ENCODE results near the gene ADCY3. TPM values are rescaled to one million over a fixed set of nuclear protein-coding genes. Genes with fewer than 3 reads are reported as not detected.

Gene ADCY3
- total RNA-seq, 1 experiment from 2014 or later, result 39.5 TPM

DNA sequence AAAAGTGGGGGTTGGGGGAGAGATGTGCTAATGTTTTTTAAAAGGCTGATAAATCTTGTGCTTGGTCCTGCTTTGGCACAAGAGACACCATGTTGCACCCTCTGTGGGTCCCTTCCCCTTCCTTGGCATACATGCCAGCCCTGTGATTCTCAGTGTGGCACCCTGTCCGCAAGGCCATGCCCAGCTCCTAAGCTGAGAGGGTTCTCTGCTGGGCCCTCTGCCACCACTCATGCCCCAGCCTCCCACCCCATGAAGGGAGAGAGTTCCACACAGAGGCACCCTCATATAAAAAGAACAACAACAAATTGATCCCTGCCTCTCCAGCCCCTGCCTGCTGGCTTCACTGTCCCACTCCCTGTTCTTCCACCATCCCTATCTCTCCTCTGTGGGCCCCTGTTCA, 2.5 kb upstream of the ADCY3 start:
- Histone ChIP-seq H3K23me2 (ENCODE audit: insufficient read length, low read depth, low read length, poor library complexity, severe bottlenecking) (no peaks in the 10 kb centered on the region), H2BK20ac (ENCODE audit: low read depth, low read length, poor library complexity, severe bottlenecking) (no peak overlapping the region), H2AK5ac (ENCODE audit: insufficient read length, low read length) (no peak overlapping the region), H2AFZ (ENCODE audit: low read length) (no peak overlapping the region), H3K79me2 (ENCODE audit: insufficient read depth, low read length) (no peaks in the 10 kb centered on the region), H3K56ac (ENCODE audit: insufficient read length, low read depth, low read length) (no peak overlapping the region), H3K27me3 (ENCODE audit: insufficient read depth, low read length) (no peaks in the 10 kb centered on the region), H2BK5ac (ENCODE audit: insufficient read length, low read length) (no peak overlapping the region), H3K23ac (ENCODE audit: insufficient read length, low read depth, low read length) (no peak overlapping the region), H4K20me1 (ENCODE audit: control insufficient read depth, insufficient read depth, insufficient read length) (no peaks in the 10 kb centered on the region), H3T11ph (ENCODE audit: low read length) (no peak overlapping the region), H3K9me3 (ENCODE audit: control insufficient read depth, low read depth, low read length) (no peaks in the 10 kb centered on the region), H2BK12ac (ENCODE audit: insufficient read length, low read depth, low read length) (no peak overlapping the region), H4K8ac (replicated peaks; ENCODE audit: insufficient read length, low read depth, low read length) (no peak overlapping the region), H4K5ac (ENCODE audit: insufficient read length, low read depth, low read length) (no peak overlapping the region), H3K4me2 (ENCODE audit: insufficient read depth, insufficient read length, low read length) (no peak overlapping the region), H3K14ac (ENCODE audit: insufficient read depth, low read length) (no peak overlapping the region), H2BK15ac (ENCODE audit: low read depth, low read length) (no peak overlapping the region), H3K4ac (ENCODE audit: low read depth, low read length) (no peak overlapping the region), H3K4me1 (ENCODE audit: insufficient read depth, low read length) (no peaks in the 10 kb centered on the region; the same call in 1 of the 2 replicates), H3K18ac (ENCODE audit: insufficient read length, low read depth, low read length) (no peak overlapping the region), H3K27ac (ENCODE audit: insufficient read length, low read depth, low read length) (no peak overlapping the region), H4K91ac (ENCODE audit: insufficient read length, low read depth, low read length) (no peak overlapping the region), H2BK120ac (ENCODE audit: low read depth, low read length, poor library complexity, severe bottlenecking) (no peak overlapping the region), H3K9ac (ENCODE audit: extremely low read depth, insufficient read length, low read length) (no peak overlapping the region), H3K79me1 (ENCODE audit: insufficient read depth, low read depth, low read length, poor library complexity, severe bottlenecking) (no peaks in the 10 kb centered on the region)
- TF ChIP-seq, protein P1, sequence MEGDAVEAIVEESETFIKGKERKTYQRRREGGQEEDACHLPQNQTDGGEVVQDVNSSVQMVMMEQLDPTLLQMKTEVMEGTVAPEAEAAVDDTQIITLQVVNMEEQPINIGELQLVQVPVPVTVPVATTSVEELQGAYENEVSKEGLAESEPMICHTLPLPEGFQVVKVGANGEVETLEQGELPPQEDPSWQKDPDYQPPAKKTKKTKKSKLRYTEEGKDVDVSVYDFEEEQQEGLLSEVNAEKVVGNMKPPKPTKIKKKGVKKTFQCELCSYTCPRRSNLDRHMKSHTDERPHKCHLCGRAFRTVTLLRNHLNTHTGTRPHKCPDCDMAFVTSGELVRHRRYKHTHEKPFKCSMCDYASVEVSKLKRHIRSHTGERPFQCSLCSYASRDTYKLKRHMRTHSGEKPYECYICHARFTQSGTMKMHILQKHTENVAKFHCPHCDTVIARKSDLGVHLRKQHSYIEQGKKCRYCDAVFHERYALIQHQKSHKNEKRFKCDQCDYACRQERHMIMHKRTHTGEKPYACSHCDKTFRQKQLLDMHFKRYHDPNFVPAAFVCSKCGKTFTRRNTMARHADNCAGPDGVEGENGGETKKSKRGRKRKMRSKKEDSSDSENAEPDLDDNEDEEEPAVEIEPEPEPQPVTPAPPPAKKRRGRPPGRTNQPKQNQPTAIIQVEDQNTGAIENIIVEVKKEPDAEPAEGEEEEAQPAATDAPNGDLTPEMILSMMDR (conservative IDR thresholded peaks at IDR 0.05), result no peak
- Mint-ChIP-seq H3K4me3 (no peak overlapping the region), H3K27me3 (ENCODE audit: low read depth) (peaks cover 8% of the 10 kb centered on the region), H3K9me3 (no peaks in the 10 kb centered on the region), H3K36me3 (ENCODE audit: insufficient read depth in 1 of 3, low read depth in 3 of 3) (peaks cover 2 to 8% (median 8%) of the 10 kb centered on the region in 3 experiments; a peak in 6 of 7 replicates), H3K27ac (no peak overlapping the region), H3K4me1 (peaks cover 24 to 31% of the 10 kb centered on the region in 2 experiments)
- WGBS (ENCODE audit: extremely low coverage, insufficient read length, low lambda C conversion rate), result no CpG with 5 or more reads among the region's 1 CpG
- DNase-seq, result no peak

All from H9 (cell line).